Activated T-helper 1 cell treated with anti-CD3 and anti-CD28 coated beads, Interleukin-12 subunit alpha, Interleukin-12 subunit beta, Interleukin-2, Interleukin-4 antibody, amounts not matched to agents 30 ng/mL and 10 ng/mL and 1 ng/mL, durations not matched to agents 14 hours and 24 hours and 36 hours (primary cell): Measurements from ENCODE around the gene WDR46. TPM values are rescaled to one million over a fixed set of nuclear protein-coding genes. Genes with fewer than 3 reads are reported as not detected.

Experiments used
- DNase-seq: peaks from one replicate; pipeline ENCODE4 v3.0.0; 2021; ENCODE audit warnings: low spot score
- H3K27ac Mint-ChIP-seq: one replicate; pipeline ENCODE4 v1.8.0; 2021; ENCODE audit warnings: mild to moderate bottlenecking, mixed read lengths
- H3K27me3 Mint-ChIP-seq: one replicate; pipeline ENCODE4 v1.8.0; 2022; ENCODE audit warnings: mild to moderate bottlenecking, moderate library complexity, mixed read lengths; ENCODE audit not compliant: insufficient read depth
- H3K36me3 Mint-ChIP-seq: one replicate; pipeline ENCODE4 v1.8.0; 2021; ENCODE audit warnings: low read depth, mixed read lengths
- H3K4me1 Mint-ChIP-seq: one replicate; pipeline ENCODE4 v1.8.0; 2021; ENCODE audit warnings: low read depth, mixed read lengths
- H3K4me3 Mint-ChIP-seq: one replicate; pipeline ENCODE4 v1.8.0; 2021; ENCODE audit warnings: mild to moderate bottlenecking, moderate library complexity, mixed read lengths
- H3K9me3 Mint-ChIP-seq: one replicate; pipeline ENCODE4 v1.8.0; 2021; ENCODE audit warnings: mixed read lengths
- intact Hi-C: fragments of 100-400 bp; cut with micrococcal nuclease; formaldehyde crosslinking; loops from one replicate; pipeline ENCODE4 v1.15.1; 2024
- total RNA-seq: library from RNA; stranded (reverse); gene quantifications from 2 replicates; pipeline ENCODE4 v1.2.3, GENCODE V29; 2022

WDR46 gene
- total RNA-seq, 1 donor from 2014 or later: 123 TPM

- Mint-ChIP-seq H3K27ac (no peak overlapping the region), H3K4me3 (no peak overlapping the region), H3K36me3 (peaks cover 1% of the 10 kb centered on the region), H3K9me3 (no peaks in the 10 kb centered on the region), H3K27me3 (peaks cover 15% of the 10 kb centered on the region), H3K4me1 (peaks cover 17% of the 10 kb centered on the region)
- DNase-seq: no peak
- intact Hi-C loops: no loop called here
Observed at GRCh38 chr6:33243476-33243875, 45.6 kb downstream of the WDR46 start.

DNA sequence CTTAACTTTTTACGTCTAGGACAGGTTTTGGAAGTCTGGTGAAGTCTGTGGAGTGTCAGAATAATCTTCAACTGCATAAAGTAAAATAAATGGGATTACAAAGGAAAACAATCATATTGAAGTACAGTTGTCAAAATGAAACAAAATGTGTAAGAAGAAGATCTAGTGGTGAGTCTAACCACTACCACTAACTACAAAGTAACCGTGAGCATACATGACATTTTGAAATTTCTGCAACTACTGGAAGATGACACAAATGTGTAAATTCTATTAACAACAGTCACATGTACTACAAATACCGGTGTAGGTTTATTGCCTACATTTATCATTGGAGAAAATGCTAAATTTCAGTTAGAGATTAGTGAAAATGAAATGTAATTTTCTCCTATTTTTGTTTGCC lies 47.1 kb downstream of the WDR46 start:
- DNase-seq: no peak
- Mint-ChIP-seq H3K4me1 (peaks cover 10% of the 10 kb centered on the region), H3K9me3 (no peaks in the 10 kb centered on the region), H3K4me3 (no peak overlapping the region), H3K36me3 (peaks cover 1% of the 10 kb centered on the region), H3K27me3 (peaks cover 15% of the 10 kb centered on the region), H3K27ac (peak overlapping the region; percentile 36)
- intact Hi-C loops: no loop called here

DNA sequence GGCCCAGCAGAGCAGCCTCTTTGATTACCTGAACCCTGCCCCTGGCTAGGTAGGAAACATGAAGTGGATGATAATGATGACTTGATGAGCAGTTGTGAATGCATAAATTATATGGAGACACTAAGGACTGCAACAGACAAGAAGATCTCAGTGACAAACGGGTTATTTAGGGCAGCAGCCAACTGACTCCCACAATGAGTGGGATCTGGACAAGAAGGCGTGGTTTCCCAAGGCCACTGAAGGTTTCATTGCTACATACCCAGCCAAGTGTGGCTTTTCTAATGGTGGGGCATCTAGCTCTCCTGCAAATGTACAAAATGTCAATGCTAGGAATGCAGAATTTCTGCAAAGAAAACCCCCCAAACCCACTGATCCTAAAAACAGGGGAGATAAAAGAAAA lies 51.3 kb downstream of the WDR46 start:
- Mint-ChIP-seq H3K9me3 (no peaks in the 10 kb centered on the region), H3K27ac (no peak overlapping the region), H3K4me3 (no peak overlapping the region), H3K27me3 (peaks cover 25% of the 10 kb centered on the region), H3K36me3 (peaks cover 1% of the 10 kb centered on the region), H3K4me1 (peaks cover 10% of the 10 kb centered on the region)
- no peak for DNase-seq
- intact Hi-C loops: no loop called here

DNA sequence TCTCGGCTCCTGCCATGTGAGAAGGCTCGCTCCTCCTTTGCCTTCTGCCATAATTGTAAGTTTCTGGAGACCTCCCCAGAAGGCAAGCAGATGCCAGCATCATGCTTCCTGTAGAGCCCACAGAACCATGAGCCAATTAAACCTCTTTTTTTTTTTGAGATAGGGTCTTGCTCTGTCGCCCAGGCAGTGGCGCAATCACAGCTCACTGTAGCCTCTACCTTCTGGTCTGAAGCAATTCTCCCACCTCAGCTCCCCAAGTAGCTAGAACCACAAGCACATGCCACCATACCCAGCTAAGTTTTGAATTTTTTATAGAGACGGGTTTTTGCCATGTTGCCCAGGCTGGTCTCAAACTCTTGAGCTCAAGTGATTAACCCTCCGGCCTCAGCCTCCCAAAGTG lies 52.2 kb downstream of the WDR46 start:
- Mint-ChIP-seq H3K4me1 (peaks cover 3% of the 10 kb centered on the region), H3K36me3 (no peaks in the 10 kb centered on the region), H3K27me3 (peaks cover 26% of the 10 kb centered on the region), H3K4me3 (no peak overlapping the region), H3K27ac (no peak overlapping the region), H3K9me3 (no peaks in the 10 kb centered on the region)
- DNase-seq: no peak
- intact Hi-C loops: no loop called here

GRCh38 chr6:33236328-33236727 lies 52.7 kb downstream of the WDR46 start:
- peaks cover 25% of the 10 kb centered on the region for H3K27me3 Mint-ChIP-seq
- no peaks in the 10 kb centered on the region for H3K36me3 Mint-ChIP-seq
- H3K4me1 Mint-ChIP-seq: no peaks in the 10 kb centered on the region
- H3K9me3 Mint-ChIP-seq: no peaks in the 10 kb centered on the region
- no peak for DNase-seq
- H3K27ac Mint-ChIP-seq: no peak overlapping the region
- intact Hi-C loops: no loop called here
- no peak overlapping the region for H3K4me3 Mint-ChIP-seq

- intact Hi-C loops: no loop called here
- peaks cover 25% of the 10 kb centered on the region for H3K27me3 Mint-ChIP-seq
- no peaks in the 10 kb centered on the region for H3K4me1 Mint-ChIP-seq
- H3K9me3 Mint-ChIP-seq: no peaks in the 10 kb centered on the region
- DNase-seq: no peak
- H3K36me3 Mint-ChIP-seq: no peaks in the 10 kb centered on the region
- no peak overlapping the region for H3K4me3 Mint-ChIP-seq
- H3K27ac Mint-ChIP-seq: no peak overlapping the region
Observed at GRCh38 chr6:33235221-33235634, 53.8 kb downstream of the WDR46 start.

Other genes with a start within 250 kb of the WDR46 start
- 61.0 and 66.7 TPM in 2 replicates for gene HLA-DPA1, start 215.6 kb downstream of the WDR46 start, total RNA-seq
- 12.2 and 12.3 TPM in 2 replicates for gene HLA-DPB1, start 213.2 kb downstream of the WDR46 start, total RNA-seq
- gene COL11A2, start 96.8 kb downstream of the WDR46 start, total RNA-seq: 0.61 and 0.65 TPM in 2 replicates
- gene RXRB, start 88.6 kb downstream of the WDR46 start, total RNA-seq: 46.6 and 47.4 TPM in 2 replicates
- gene SLC39A7, start 88.4 kb downstream of the WDR46 start, total RNA-seq: 67.1 and 68.8 TPM in 2 replicates
- gene HSD17B8, start 84.6 kb downstream of the WDR46 start, total RNA-seq: 14.8 and 15.2 TPM in 2 replicates
- 50.7 and 53.4 TPM in 2 replicates for gene RING1, start 80.7 kb downstream of the WDR46 start, total RNA-seq
- gene VPS52, start 17.4 kb downstream of the WDR46 start, total RNA-seq: 59.8 and 63.5 TPM in 2 replicates
- gene RPS18, start 17.2 kb downstream of the WDR46 start, total RNA-seq: 2,930 and 2,946 TPM in 2 replicates
- 4.4 and 5.6 TPM in 2 replicates for gene B3GALT4, start 12.1 kb downstream of the WDR46 start, total RNA-seq
- 122 and 126 TPM in 2 replicates for gene PFDN6, start 362 bp upstream of the WDR46 start, total RNA-seq
- 27.6 and 28.0 TPM in 2 replicates for gene RGL2, start 9.7 kb upstream of the WDR46 start, total RNA-seq
- 264 and 265 TPM in 2 replicates for gene TAPBP, start 24.8 kb upstream of the WDR46 start, total RNA-seq
- 12.5 and 14.7 TPM in 2 replicates for gene ZBTB22, start 28.5 kb upstream of the WDR46 start, total RNA-seq
- 66.3 and 69.3 TPM in 2 replicates for gene DAXX, start 33.7 kb upstream of the WDR46 start, total RNA-seq
- gene KIFC1, start 102.6 kb upstream of the WDR46 start, total RNA-seq: 54.7 and 59.6 TPM in 2 replicates
- 28.7 and 38.8 TPM in 2 replicates for gene PHF1, start 121.8 kb upstream of the WDR46 start, total RNA-seq
- 131 and 137 TPM in 2 replicates for gene CUTA, start 128.9 kb upstream of the WDR46 start, total RNA-seq
- 37.1 and 56.6 TPM in 2 replicates for gene SYNGAP1, start 130.8 kb upstream of the WDR46 start, total RNA-seq
- 15.8 and 17.0 TPM in 2 replicates for gene ZBTB9, start 165.3 kb upstream of the WDR46 start, total RNA-seq